ENCODE data around the gene IL10RB.

Gene IL10RB

DNA sequence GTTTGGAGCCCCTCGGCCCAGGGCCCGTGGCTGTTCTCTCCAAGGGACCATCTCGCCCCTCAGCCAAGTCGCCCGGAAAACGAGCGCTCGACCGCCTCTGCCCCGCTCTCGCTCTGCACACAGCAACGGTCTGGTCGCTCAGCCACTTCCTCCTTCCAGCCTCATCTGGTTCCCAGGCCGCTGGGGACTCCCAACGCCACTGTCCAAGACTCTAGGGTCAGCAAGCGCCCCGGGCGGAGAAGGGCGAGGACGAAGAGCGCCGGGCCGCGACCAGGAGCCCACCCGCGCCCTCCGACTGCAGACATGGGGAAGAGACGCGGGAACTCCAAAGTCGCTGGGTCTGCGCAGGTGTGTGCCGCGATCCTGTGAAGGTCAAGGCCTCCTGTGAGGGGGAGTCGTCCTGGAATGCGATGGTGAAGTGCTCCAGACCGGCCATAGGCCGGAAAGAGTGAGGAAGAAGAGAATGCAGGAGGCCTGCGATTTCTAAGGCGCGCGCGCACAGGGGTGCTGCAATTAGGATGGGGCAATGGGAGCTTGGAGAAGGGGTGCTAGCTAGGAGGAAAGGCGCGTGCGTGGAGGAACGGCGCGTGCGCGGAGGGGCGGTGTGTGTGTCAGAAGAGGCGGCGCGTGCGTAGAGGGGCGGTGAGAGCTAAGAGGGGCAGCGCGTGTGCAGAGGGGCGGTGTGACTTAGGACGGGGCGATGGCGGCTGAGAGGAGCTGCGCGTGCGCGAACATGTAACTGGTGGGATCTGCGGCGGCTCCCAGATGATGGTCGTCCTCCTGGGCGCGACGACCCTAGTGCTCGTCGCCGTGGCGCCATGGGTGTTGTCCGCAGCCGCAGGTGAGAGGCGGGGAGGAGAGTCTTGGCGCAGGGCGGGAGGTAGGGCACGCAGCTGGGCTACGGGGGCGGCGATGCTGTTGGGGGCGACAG, 58.4 kb downstream of the IL10RB start, which contains the start of gene IFNAR1:
TSS of gene IFNAR1 (plus strand) at position 680 of the 931 bp plus-strand sequence. CDS start at position 766, 86 bp downstream.
- peak within 1 kb of the TSS; percentile 81 for H3K27ac ChIP-seq
- DNase-seq (ENCODE audit: low read depth, low spot score): peak; percentile 90

- peak overlapping the region; percentile 81 for H3K27ac ChIP-seq
Observed at GRCh38 chr21:33325222-33326067, 59.3 kb downstream of the IL10RB start.

GRCh38 chr21:33327326-33327725, 61.2 kb downstream of the IL10RB start:
- H3K27ac ChIP-seq: no peak overlapping the region
- no peak for DNase-seq (ENCODE audit: low read depth, low spot score)

More at GRCh38 chr21:33325222-33326067, 59.3 kb downstream of the IL10RB start:
- peak; percentile 18 for DNase-seq (ENCODE audit: low read depth, low spot score)

DNA sequence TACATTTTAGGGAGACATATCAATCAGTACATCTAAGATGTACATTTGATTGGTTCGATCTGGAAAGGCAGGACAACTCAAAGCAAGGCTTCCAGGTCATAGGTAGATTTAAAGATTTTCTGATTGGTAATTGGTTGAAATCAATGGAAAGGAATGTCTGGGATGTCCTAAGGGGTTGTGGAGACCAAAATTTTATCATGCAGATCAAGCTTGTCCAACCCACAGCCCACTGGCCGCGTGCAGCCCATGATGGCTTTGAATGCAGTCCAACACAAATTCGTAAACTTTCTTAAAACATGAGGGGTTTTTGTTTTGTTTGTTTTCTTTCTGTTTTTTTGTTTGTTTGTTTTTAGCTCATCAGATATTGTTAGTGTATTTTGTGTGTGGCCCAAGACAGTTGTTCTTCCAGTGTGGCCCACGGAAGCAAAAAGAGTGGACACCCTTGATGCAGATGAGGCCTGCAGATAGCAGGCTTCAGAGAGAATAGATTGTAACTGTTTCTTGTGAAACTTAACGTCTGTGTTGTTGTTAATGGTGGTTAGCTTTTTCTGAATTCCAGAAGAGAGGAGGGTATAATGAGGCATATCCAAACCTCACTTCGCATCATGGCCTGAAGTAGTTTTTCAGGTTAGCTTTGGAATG, 61.7 kb downstream of the IL10RB start:
- DNase-seq (ENCODE audit: low read depth, low spot score): no peak

GRCh38 chr21:33330726-33331125, 64.6 kb downstream of the IL10RB start:
- DNase-seq (ENCODE audit: low read depth, low spot score): no peak
- H3K27ac ChIP-seq: no peak overlapping the region

More for the DNA sequence above, 61.7 kb downstream of the IL10RB start:
- no peak overlapping the region for H3K27ac ChIP-seq

DNA sequence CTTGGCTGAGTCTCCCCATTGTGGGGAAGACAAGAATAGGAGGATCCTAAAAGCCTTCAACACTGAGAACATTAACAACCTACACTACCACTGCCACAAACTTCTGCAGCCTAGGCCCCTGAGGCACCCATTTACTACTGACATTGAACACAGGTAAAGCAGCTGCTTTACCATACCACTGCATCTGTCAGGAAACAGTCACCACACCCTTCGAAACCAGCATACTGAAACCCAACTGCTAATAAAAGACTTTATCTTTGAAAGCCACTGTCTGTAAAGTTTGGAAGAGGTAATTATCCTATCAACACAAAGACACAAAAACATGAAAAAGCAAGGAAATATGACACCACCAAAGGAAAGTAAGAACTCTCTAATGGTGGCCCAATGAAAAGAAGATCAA, 66.0 kb downstream of the IL10RB start:
- no peak overlapping the region for H3K27ac ChIP-seq
- no peak for DNase-seq (ENCODE audit: low read depth, low spot score)

DNA sequence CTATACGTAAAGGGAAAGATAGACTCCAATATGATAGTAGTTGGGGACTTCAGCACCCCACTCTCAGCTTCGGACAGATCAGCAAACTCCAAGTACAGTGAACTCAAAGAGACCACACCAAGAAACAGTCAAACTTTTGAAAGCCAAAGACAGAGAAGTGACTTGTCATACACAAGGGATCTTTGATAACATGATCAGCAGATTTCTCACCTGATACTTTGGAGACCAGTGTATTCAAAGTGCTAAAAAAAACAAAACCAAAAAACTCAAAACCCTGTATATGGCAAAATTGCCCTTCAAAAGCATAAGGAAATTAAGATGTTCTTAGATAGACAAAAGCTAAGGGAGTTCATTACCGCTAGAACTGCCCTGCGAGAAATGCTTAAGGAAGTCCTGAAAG, 68.0 kb downstream of the IL10RB start:
- no peak overlapping the region for H3K27ac ChIP-seq
- DNase-seq (ENCODE audit: low read depth, low spot score): no peak

DNA sequence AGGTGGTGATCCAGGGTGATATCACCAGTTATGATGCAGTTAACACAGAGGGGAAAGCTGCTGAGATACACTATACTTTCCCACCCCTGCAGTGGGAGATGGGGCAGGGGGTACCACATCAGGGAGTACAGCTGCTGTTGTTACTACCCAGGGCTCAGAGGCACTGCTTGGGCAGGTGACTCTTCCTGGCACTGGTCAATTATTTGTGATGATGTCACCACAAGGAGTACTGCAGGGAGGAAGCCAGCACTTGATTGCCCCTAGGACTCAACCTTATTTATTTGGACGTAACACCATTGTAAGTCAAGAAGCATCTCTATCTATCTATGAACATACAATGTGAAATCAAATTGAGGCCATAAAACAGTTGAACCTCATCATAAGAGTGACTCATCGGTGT, 68.7 kb downstream of the IL10RB start:
- DNase-seq (ENCODE audit: low read depth, low spot score): no peak
- no peak overlapping the region for H3K27ac ChIP-seq

DNA sequence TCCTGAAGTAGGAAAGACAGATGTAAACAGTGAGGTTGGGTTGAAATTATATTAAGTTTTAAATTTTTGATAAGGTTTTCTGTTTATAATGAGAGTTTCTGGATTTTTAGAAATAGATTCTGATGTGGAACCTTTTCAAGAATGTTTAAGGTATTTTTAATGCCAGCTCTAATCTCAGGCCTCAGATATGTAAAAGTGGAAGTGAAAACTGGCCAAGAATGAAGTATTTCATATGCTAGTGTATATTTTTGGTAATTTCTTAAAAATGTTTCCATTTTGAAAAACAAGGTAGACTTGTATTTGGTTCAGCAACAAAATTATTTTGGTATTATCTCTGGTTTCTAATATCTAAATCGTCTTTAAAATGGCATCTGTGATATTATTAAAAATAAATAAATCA, 73.0 kb downstream of the IL10RB start:
- no peak overlapping the region for H3K27ac ChIP-seq
- DNase-seq (ENCODE audit: low read depth, low spot score): no peak

GRCh38 chr21:33339918-33340317, 73.8 kb downstream of the IL10RB start:
- H3K27ac ChIP-seq: no peak overlapping the region
- DNase-seq (ENCODE audit: low read depth, low spot score): no peak

DNA sequence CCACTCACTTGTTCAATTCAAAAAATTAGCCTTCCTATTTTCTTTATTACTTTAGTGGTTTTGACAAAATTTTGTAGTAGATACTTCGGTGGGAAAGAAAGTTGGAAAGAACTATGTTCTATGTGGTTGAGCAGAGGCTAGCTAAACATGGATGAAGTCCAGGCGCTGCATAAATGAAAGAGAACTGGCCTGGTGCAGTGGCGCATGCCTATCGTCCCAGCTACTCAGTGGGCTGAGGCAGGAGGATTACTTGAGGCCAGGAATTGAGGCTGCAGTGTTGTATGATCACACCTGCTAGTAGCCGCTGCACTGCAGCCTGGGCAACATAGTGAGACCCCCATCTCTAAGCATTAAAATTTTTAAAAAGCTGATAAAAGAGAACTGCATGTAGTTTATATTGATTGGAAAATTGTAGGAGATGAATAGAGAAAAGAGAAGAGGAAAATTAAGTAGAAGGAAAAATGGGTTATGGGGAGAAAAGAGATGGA, 79.6 kb downstream of the IL10RB start:
- no peak overlapping the region for H3K27ac ChIP-seq
- DNase-seq (ENCODE audit: low read depth, low spot score): no peak
